Activated naive CD4-positive, alpha-beta T cell treated with anti-CD3 and anti-CD28 coated beads, Interleukin-2, amount 50 U/mL, for 24 hours (primary cell): ENCODE data around the gene TMPRSS15.

Source experiments
- H3K27ac Mint-ChIP-seq: one replicate; pipeline ENCODE4 v1.8.0; 2021; ENCODE audit warnings: mild to moderate bottlenecking, mixed read lengths
- H3K27me3 Mint-ChIP-seq: one replicate; pipeline ENCODE4 v1.8.0; 2021; ENCODE audit warnings: mixed read lengths
- H3K36me3 Mint-ChIP-seq: one replicate; pipeline ENCODE4 v1.8.0; 2021; ENCODE audit warnings: mixed read lengths
- H3K4me1 Mint-ChIP-seq: one replicate; pipeline ENCODE4 v1.8.0; 2021; ENCODE audit warnings: mixed read lengths
- H3K4me3 Mint-ChIP-seq: one replicate; pipeline ENCODE4 v1.8.0; 2021; ENCODE audit warnings: mild to moderate bottlenecking, mixed read lengths
- H3K9me3 Mint-ChIP-seq: one replicate; pipeline ENCODE4 v1.8.0; 2021; ENCODE audit warnings: mixed read lengths

Gene TMPRSS15

GRCh38 chr21:18228060-18228739, 175.4 kb downstream of the TMPRSS15 start:
- no peaks in the 10 kb centered on the region for H3K9me3 Mint-ChIP-seq
- H3K36me3 Mint-ChIP-seq = no peaks in the 10 kb centered on the region
- no peak overlapping the region for H3K27ac Mint-ChIP-seq
- H3K27me3 Mint-ChIP-seq = no peaks in the 10 kb centered on the region
- H3K4me3 Mint-ChIP-seq = no peak overlapping the region
- no peaks in the 10 kb centered on the region for H3K4me1 Mint-ChIP-seq

- Mint-ChIP-seq H3K27me3 (no peaks in the 10 kb centered on the region), H3K4me3 (no peak overlapping the region), H3K36me3 (peaks cover 2% of the 10 kb centered on the region), H3K4me1 (no peaks in the 10 kb centered on the region), H3K27ac (no peak overlapping the region), H3K9me3 (peaks cover 20% of the 10 kb centered on the region)
These were observed 181.2 kb downstream of the TMPRSS15 start for GRCh38 chr21:18222346-18222745.

- Mint-ChIP-seq H3K36me3 (peaks cover 2% of the 10 kb centered on the region), H3K9me3 (peaks cover 29% of the 10 kb centered on the region), H3K4me3 (no peak overlapping the region), H3K4me1 (no peaks in the 10 kb centered on the region), H3K27ac (no peak overlapping the region), H3K27me3 (no peaks in the 10 kb centered on the region)
These were observed 183.1 kb downstream of the TMPRSS15 start for GRCh38 chr21:18220498-18220897.
